ENCODE data around the gene EDN3.

EDN3 gene

GRCh38 chr20:59320426-59320825 is 20.0 kb downstream of the EDN3 start:
- POLR2A ChIA-PET, result no interaction called here
- no peak for TF ChIP-seq ZNF211 (tag by site-specific recombination; IDR thresholded peaks at IDR 0.05; ENCODE audit: low read depth)
- no peak for TF ChIP-seq ZNF514 (tag by site-specific recombination; IDR thresholded peaks at IDR 0.05)
- TF ChIP-seq ZNF132 (tag by site-specific recombination; IDR thresholded peaks at IDR 0.05; ENCODE audit: borderline replicate concordance), result no peak
- no peak for TF ChIP-seq ZNF561 (tag by site-specific recombination; IDR thresholded peaks at IDR 0.05; ENCODE audit: borderline replicate concordance)
- no peak for TF ChIP-seq ZNF560 (tag by site-specific recombination; IDR thresholded peaks at IDR 0.05; ENCODE audit: borderline replicate concordance)
- no peak for TF ChIP-seq ZNF274 (IDR thresholded peaks at IDR 0.05; ENCODE audit: low read length)
- TF ChIP-seq ZNF274 (tag by site-specific recombination; IDR thresholded peaks at IDR 0.05; ENCODE audit: borderline replicate concordance), result no peak
- TF ChIP-seq, protein P1, sequence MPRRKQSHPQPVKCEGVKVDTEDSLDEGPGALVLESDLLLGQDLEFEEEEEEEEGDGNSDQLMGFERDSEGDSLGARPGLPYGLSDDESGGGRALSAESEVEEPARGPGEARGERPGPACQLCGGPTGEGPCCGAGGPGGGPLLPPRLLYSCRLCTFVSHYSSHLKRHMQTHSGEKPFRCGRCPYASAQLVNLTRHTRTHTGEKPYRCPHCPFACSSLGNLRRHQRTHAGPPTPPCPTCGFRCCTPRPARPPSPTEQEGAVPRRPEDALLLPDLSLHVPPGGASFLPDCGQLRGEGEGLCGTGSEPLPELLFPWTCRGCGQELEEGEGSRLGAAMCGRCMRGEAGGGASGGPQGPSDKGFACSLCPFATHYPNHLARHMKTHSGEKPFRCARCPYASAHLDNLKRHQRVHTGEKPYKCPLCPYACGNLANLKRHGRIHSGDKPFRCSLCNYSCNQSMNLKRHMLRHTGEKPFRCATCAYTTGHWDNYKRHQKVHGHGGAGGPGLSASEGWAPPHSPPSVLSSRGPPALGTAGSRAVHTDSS (tag by site-specific recombination; IDR thresholded peaks at IDR 0.05), result no peak
- TF ChIP-seq, protein P2, sequence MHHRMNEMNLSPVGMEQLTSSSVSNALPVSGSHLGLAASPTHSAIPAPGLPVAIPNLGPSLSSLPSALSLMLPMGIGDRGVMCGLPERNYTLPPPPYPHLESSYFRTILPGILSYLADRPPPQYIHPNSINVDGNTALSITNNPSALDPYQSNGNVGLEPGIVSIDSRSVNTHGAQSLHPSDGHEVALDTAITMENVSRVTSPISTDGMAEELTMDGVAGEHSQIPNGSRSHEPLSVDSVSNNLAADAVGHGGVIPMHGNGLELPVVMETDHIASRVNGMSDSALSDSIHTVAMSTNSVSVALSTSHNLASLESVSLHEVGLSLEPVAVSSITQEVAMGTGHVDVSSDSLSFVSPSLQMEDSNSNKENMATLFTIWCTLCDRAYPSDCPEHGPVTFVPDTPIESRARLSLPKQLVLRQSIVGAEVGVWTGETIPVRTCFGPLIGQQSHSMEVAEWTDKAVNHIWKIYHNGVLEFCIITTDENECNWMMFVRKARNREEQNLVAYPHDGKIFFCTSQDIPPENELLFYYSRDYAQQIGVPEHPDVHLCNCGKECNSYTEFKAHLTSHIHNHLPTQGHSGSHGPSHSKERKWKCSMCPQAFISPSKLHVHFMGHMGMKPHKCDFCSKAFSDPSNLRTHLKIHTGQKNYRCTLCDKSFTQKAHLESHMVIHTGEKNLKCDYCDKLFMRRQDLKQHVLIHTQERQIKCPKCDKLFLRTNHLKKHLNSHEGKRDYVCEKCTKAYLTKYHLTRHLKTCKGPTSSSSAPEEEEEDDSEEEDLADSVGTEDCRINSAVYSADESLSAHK (tag by site-specific recombination; IDR thresholded peaks at IDR 0.05), result no peak
- TF ChIP-seq SCRT1 (tag by site-specific recombination; IDR thresholded peaks at IDR 0.05; ENCODE audit: borderline replicate concordance), result no peak
- TF ChIP-seq ZSCAN5A (tag by site-specific recombination; IDR thresholded peaks at IDR 0.05), result no peak
- CTCF ChIA-PET, result no interaction called here

GRCh38 chr20:59320854-59321647 is 20.6 kb downstream of the EDN3 start:
- POLR2A ChIA-PET, result no interaction called here
- Histone ChIP-seq H3K4me1 (ENCODE audit: control insufficient read depth, insufficient read depth, low read length) (no peaks in the 10 kb centered on the region), H3K4me3 (ENCODE audit: low read depth, low read length) (no peak overlapping the region), H3K9me3 (ENCODE audit: control insufficient read depth, insufficient read depth, low read depth, low read length) (no peaks in the 10 kb centered on the region), H3K36me3 (ENCODE audit: control insufficient read depth in 2 of 2, insufficient read depth in 1 of 2, low read length in 2 of 2) (no peaks in the 10 kb centered on the region), H3K27ac (ENCODE audit: extremely low read depth, low read depth, low read length) (no peak overlapping the region)
- TF ChIP-seq ZNF433 (tag by site-specific recombination; IDR thresholded peaks at IDR 0.05; ENCODE audit: low read depth) (no peak), GFI1B (tag by site-specific recombination; IDR thresholded peaks at IDR 0.05) (no peak), ZXDB (tag by site-specific recombination; IDR thresholded peaks at IDR 0.05) (no peak), MEIS1 (CRISPR knock-in tag; IDR thresholded peaks at IDR 0.05; ENCODE audit: borderline replicate concordance) (no peak), ZFP69B (tag by site-specific recombination; IDR thresholded peaks at IDR 0.05) (no peak), KLF10 (tag by site-specific recombination; IDR thresholded peaks at IDR 0.05) (no peak), ZNF174 (tag by site-specific recombination; IDR thresholded peaks at IDR 0.05) (no peak), TCF7L2 (IDR thresholded peaks at IDR 0.05; ENCODE audit: borderline replicate concordance, low read depth, low read length) (no peak), ZNF530 (tag by site-specific recombination; IDR thresholded peaks at IDR 0.05; ENCODE audit: low read depth) (no peak)
- TF ChIP-seq, protein P3, sequence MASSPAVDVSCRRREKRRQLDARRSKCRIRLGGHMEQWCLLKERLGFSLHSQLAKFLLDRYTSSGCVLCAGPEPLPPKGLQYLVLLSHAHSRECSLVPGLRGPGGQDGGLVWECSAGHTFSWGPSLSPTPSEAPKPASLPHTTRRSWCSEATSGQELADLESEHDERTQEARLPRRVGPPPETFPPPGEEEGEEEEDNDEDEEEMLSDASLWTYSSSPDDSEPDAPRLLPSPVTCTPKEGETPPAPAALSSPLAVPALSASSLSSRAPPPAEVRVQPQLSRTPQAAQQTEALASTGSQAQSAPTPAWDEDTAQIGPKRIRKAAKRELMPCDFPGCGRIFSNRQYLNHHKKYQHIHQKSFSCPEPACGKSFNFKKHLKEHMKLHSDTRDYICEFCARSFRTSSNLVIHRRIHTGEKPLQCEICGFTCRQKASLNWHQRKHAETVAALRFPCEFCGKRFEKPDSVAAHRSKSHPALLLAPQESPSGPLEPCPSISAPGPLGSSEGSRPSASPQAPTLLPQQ (tag by site-specific recombination; IDR thresholded peaks at IDR 0.05), result no peak
- CTCF ChIA-PET, result interaction anchor here (0.7 kb wide), 1 partner anchor 224 kb away, joined by 4 read pairs; no protein-coding TSS in a partner anchor

More at GRCh38 chr20:59320426-59320825, 20.0 kb downstream of the EDN3 start:
- Histone ChIP-seq H3K4me3 (ENCODE audit: low read depth, low read length) (no peak overlapping the region), H3K27ac (ENCODE audit: extremely low read depth, low read depth, low read length) (no peak overlapping the region), H3K9me3 (ENCODE audit: control insufficient read depth, insufficient read depth, low read depth, low read length) (no peaks in the 10 kb centered on the region), H3K4me1 (ENCODE audit: control insufficient read depth, insufficient read depth, low read length) (no peaks in the 10 kb centered on the region), H3K36me3 (ENCODE audit: control insufficient read depth in 2 of 2, insufficient read depth in 1 of 2, low read length in 2 of 2) (no peaks in the 10 kb centered on the region)

All from HEK293 (cell line).